NT2/D1 (cell line): Measurements from ENCODE around the gene NDUFA11.

Experiments
- SUZ12 ChIP-seq: IDR thresholded peaks from 2 replicates; pipeline ENCODE4 v1.6.1; 2011; ENCODE audit not compliant: insufficient read length, insufficient read depth; ENCODE audit errors: extremely low read depth
- YY1 ChIP-seq: IDR thresholded peaks from 2 replicates; pipeline ENCODE4 v1.6.1; 2011; ENCODE audit not compliant: insufficient read length, insufficient read depth
- ZNF274 ChIP-seq: IDR thresholded peaks from 2 replicates; pipeline ENCODE4 v1.6.1; 2011; ENCODE audit warnings: mild to moderate bottlenecking, low read depth, low read length

GRCh38 chr19:5892772-5893275, 10.8 kb downstream of the NDUFA11 start:
- TF ChIP-seq YY1 = no peak
- no peak for TF ChIP-seq ZNF274
- TF ChIP-seq SUZ12 = no peak
